PC-9 (cell line): Measurements from ENCODE around the gene FOXD3. TPM values are rescaled to one million over a fixed set of nuclear protein-coding genes. Genes with fewer than 3 reads are reported as not detected.

ENCODE experiments used
- BruUV-seq: library from RNA; stranded (reverse); fragments of 400-500 nt; replicated peaks from 2 replicates; lab custom pipeline; 2021; lab: Mats Ljungman, UMichigan
- CTCF ChIA-PET: fragments of 300-600 bp; sonication (Branson Sonifier 250); formaldehyde crosslinking; loops from one replicate; lab custom pipeline; 2022; ENCODE audit warnings: antibody characterized with exemption; lab: Charles Lee
- POLR2A ChIA-PET: fragments of 300-600 bp; sonication (Branson Sonifier 250); formaldehyde crosslinking; loops from one replicate; lab custom pipeline; 2022; ENCODE audit warnings: antibody characterized with exemption; ENCODE audit not compliant: unreplicated experiment; lab: Charles Lee
- DNase-seq, 2 experiments: peaks; one replicate each; pipeline versions ENCODE4 v3.0.0 to v3.0.0-alpha.2; 2015 to 2022; ENCODE audit warnings: mixed read lengths in 1 of 2
- H2AFZ ChIP-seq: fragments of 200-600 bp; sonication (generic); 2 replicates; pipeline ENCODE4 v1.8.1; 2017; ENCODE audit warnings: antibody characterized with exemption
- H3F3A ChIP-seq: fragments of 200-600 bp; sonication (generic); 2 replicates; pipeline ENCODE4 v1.8.1; 2017; ENCODE audit warnings: antibody characterized with exemption, mild to moderate bottlenecking, low read depth; ENCODE audit not compliant: insufficient read depth
- H3K27ac ChIP-seq: fragments of 200-600 bp; sonication (generic); 2 replicates; pipeline ENCODE4 v1.6.1; 2016; ENCODE audit warnings: mixed run types
- H3K27me3 ChIP-seq: fragments of 200-600 bp; sonication (generic); 2 replicates; pipeline ENCODE4 v1.6.1; 2016; ENCODE audit warnings: low read depth, mixed run types; ENCODE audit not compliant: insufficient read depth
- H3K36me3 ChIP-seq: fragments of 200-600 bp; sonication (generic); 2 replicates; pipeline ENCODE4 v1.6.1; 2016; ENCODE audit warnings: low read depth, mixed run types
- H3K4me1 ChIP-seq: fragments of 200-600 bp; sonication (generic); replicated peaks from 2 replicates; pipeline ENCODE4 v1.6.1; 2016; ENCODE audit warnings: mixed run types; ENCODE audit not compliant: insufficient read depth
- H3K4me2 ChIP-seq: fragments of 200-600 bp; sonication (generic); 2 replicates; pipeline ENCODE4 v1.6.1; 2017; ENCODE audit warnings: mixed run types
- H3K4me3 ChIP-seq: fragments of 200-600 bp; sonication (generic); 2 replicates; pipeline ENCODE4 v1.6.1; 2016; ENCODE audit warnings: mixed run types
- H3K79me2 ChIP-seq: fragments of 200-600 bp; sonication (generic); 2 replicates; pipeline ENCODE4 v1.6.1; 2017; ENCODE audit warnings: low read depth, mixed run types
- H3K9me2 ChIP-seq: fragments of 200-600 bp; sonication (generic); 2 replicates; pipeline ENCODE4 v1.8.1; 2017; ENCODE audit warnings: mild to moderate bottlenecking; ENCODE audit not compliant: insufficient read depth
- H3K9me3 ChIP-seq: fragments of 200-600 bp; sonication (generic); 2 replicates; pipeline ENCODE4 v1.8.1; 2016; ENCODE audit warnings: low read depth; ENCODE audit not compliant: insufficient read depth
- H4K20me1 ChIP-seq: fragments of 200-600 bp; sonication (generic); 2 replicates; pipeline ENCODE4 v1.8.1; 2017; ENCODE audit not compliant: insufficient read depth
- EZH2 ChIP-seq: fragments of 200-600 bp; sonication (generic); IDR thresholded peaks from 2 replicates; pipeline ENCODE4 v1.8.0; 2017; ENCODE audit warnings: antibody characterized with exemption, low read depth
- intact Hi-C: fragments of 100-400 bp; cut with micrococcal nuclease; formaldehyde crosslinking; loops from one replicate; pipeline ENCODE4 v1.10.0; 2022; ENCODE audit not compliant: unreplicated experiment
- total RNA-seq: library from RNA; stranded (reverse); gene quantifications from 2 replicates; pipeline ENCODE4 v1.2.3, GENCODE V29; 2021
- TF ChIP-seq, protein P1 (sequence below): fragments of 200-600 bp; sonication (generic); conservative IDR thresholded peaks from 2 replicates; pipeline ENCODE4 v1.6.1; 2017; ENCODE audit warnings: mixed run types, antibody characterized with exemption, mild to moderate bottlenecking, moderate library complexity

FOXD3 gene
- total RNA-seq, 1 experiment from 2014 or later = not detected

DNA sequence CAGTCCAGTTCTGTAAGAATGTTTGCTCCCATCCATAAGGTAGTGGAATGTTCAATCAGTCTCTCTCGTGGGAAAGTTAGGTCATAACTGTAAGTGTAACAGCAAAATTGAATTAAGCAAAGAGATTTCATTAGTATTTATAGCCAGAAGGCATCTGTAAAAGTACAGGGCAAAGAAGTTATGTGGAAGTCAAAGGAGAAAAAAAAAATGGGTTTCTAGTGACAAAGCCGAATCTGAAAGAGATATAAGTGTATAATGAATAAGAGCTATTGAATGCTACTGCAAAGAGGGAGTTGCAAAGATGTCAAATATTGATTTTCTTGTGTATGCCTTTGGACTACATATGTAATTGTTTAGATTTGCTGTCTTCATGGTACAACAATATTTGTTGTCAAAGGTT lies 47.4 kb upstream of the FOXD3 start:
- H3K79me2 ChIP-seq = no peaks in the 10 kb centered on the region
- H3K9me3 ChIP-seq = no peaks in the 10 kb centered on the region
- intact Hi-C loops = no loop called here
- no TSS peak for BruUV-seq
- no peaks in the 10 kb centered on the region for H3K4me1 ChIP-seq
- no peak for DNase-seq
- CTCF ChIA-PET = no interaction called here
- H3K4me2 ChIP-seq = no peak overlapping the region
- no peak overlapping the region for H3K27ac ChIP-seq
- no peaks in the 10 kb centered on the region for H3K27me3 ChIP-seq
- no peaks in the 10 kb centered on the region for H3K36me3 ChIP-seq
- H3K4me3 ChIP-seq = no peak overlapping the region
- H3K9me2 ChIP-seq = no peaks in the 10 kb centered on the region
- TF ChIP-seq EZH2 = no peak
- TF ChIP-seq, protein P1, sequence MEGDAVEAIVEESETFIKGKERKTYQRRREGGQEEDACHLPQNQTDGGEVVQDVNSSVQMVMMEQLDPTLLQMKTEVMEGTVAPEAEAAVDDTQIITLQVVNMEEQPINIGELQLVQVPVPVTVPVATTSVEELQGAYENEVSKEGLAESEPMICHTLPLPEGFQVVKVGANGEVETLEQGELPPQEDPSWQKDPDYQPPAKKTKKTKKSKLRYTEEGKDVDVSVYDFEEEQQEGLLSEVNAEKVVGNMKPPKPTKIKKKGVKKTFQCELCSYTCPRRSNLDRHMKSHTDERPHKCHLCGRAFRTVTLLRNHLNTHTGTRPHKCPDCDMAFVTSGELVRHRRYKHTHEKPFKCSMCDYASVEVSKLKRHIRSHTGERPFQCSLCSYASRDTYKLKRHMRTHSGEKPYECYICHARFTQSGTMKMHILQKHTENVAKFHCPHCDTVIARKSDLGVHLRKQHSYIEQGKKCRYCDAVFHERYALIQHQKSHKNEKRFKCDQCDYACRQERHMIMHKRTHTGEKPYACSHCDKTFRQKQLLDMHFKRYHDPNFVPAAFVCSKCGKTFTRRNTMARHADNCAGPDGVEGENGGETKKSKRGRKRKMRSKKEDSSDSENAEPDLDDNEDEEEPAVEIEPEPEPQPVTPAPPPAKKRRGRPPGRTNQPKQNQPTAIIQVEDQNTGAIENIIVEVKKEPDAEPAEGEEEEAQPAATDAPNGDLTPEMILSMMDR = no peak
- H4K20me1 ChIP-seq = no peaks in the 10 kb centered on the region
- H2AFZ ChIP-seq = no peak overlapping the region
- POLR2A ChIA-PET = no interaction called here
- H3F3A ChIP-seq = no peaks in the 10 kb centered on the region

DNA sequence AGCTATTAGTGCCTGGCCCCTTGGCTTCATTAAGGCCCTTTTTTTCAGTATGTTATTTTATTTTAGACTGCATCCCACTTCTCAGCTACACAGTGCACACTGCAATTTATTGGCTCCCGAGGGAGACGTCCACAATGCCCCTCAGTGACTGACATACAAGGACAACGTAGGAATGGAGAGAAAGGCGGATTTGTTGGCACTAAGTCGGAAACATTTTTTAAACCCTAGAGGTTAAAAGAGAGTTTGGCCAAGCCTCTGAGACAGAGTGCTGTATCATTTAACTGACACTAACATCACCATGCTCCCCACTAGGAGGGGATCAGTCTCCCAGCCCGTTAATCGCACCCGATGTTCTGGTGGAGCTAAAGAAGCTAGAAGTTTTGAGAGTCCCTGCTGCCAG lies 45.7 kb upstream of the FOXD3 start:
- H3F3A ChIP-seq = no peaks in the 10 kb centered on the region
- no peak overlapping the region for H3K27ac ChIP-seq
- H4K20me1 ChIP-seq = no peaks in the 10 kb centered on the region
- no peaks in the 10 kb centered on the region for H3K9me2 ChIP-seq
- no peak overlapping the region for H2AFZ ChIP-seq
- H3K79me2 ChIP-seq = no peaks in the 10 kb centered on the region
- intact Hi-C loops = no loop called here
- H3K4me3 ChIP-seq = no peak overlapping the region
- BruUV-seq = no TSS peak
- H3K27me3 ChIP-seq = no peaks in the 10 kb centered on the region
- TF ChIP-seq EZH2 = no peak
- TF ChIP-seq, protein P1 = no peak
- no peak for DNase-seq
- POLR2A ChIA-PET = no interaction called here
- no peaks in the 10 kb centered on the region for H3K36me3 ChIP-seq
- no peak overlapping the region for H3K4me2 ChIP-seq
- H3K4me1 ChIP-seq = no peaks in the 10 kb centered on the region
- H3K9me3 ChIP-seq = no peaks in the 10 kb centered on the region
- CTCF ChIA-PET = no interaction called here

DNA sequence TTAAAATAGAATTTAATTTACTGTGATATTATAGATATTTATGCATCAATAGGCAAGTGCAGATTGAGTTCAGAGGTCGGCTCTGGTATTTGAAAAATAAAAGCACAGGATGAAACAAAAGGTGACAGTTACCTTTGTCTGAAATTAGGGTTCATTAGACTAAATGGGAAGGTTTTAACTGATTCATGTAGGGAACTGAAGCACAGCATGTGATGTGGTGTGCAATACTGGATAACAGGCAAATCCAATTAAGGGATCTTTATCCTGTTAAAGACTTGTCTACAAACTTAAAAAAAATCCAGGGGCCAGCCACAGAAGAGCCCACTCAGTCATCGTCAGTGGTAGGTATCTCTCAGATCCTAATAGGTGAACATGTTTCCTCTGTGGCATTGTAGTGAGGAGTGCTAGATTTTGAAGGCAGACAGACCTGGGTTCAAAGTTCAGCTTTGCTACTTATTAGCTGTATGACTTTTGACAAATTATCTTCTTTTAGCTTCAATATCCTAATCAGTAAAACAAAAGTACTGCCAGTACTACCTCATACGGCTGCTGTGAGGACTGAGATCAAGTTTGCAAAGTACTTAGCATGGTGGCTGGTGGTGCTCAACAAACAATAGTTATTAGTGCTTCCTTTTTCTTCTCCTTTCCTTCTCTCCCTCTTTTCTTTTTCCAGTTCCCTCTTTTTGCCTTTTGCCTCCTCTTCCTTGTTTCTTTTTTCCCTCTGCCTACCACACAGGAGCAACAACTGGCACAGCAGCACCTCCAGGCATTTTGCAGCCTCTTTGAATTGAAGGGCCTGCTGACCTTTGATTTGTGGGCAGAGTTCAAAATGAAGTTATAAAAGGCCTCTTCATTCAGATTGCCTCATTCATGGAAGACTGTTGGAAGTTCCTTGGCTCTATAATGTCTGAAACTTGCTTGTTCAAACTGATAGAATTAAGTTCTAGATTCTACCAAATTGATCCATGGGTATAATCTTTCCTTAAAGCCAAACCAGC lies 44.9 kb upstream of the FOXD3 start:
- ChIA-PET POLR2A (no interaction called here), CTCF (no interaction called here)
- no peak for DNase-seq
- no peaks in the 10 kb centered on the region for H3K4me1 ChIP-seq
- H3K79me2 ChIP-seq = no peaks in the 10 kb centered on the region
- TF ChIP-seq EZH2 = no peak
- TF ChIP-seq, protein P1 = no peak
- no TSS peak for BruUV-seq
- no peaks in the 10 kb centered on the region for H3K36me3 ChIP-seq
- H3K27me3 ChIP-seq = no peaks in the 10 kb centered on the region
- H2AFZ ChIP-seq = no peak overlapping the region
- H3K9me2 ChIP-seq = no peaks in the 10 kb centered on the region
- H4K20me1 ChIP-seq = no peaks in the 10 kb centered on the region
- no peaks in the 10 kb centered on the region for H3K9me3 ChIP-seq
- intact Hi-C loops = no loop called here
- no peak overlapping the region for H3K27ac ChIP-seq
- no peaks in the 10 kb centered on the region for H3F3A ChIP-seq
- H3K4me3 ChIP-seq = no peak overlapping the region
- no peak overlapping the region for H3K4me2 ChIP-seq
